ENCODE results near the gene L1TD1. TPM values are rescaled to one million over a fixed set of nuclear protein-coding genes. Genes with fewer than 3 reads are reported as not detected.

L1TD1 gene
- total RNA-seq, 3 donors from 2014 or later, result 0.16 to 0.66 (median 0.59) TPM

DNA sequence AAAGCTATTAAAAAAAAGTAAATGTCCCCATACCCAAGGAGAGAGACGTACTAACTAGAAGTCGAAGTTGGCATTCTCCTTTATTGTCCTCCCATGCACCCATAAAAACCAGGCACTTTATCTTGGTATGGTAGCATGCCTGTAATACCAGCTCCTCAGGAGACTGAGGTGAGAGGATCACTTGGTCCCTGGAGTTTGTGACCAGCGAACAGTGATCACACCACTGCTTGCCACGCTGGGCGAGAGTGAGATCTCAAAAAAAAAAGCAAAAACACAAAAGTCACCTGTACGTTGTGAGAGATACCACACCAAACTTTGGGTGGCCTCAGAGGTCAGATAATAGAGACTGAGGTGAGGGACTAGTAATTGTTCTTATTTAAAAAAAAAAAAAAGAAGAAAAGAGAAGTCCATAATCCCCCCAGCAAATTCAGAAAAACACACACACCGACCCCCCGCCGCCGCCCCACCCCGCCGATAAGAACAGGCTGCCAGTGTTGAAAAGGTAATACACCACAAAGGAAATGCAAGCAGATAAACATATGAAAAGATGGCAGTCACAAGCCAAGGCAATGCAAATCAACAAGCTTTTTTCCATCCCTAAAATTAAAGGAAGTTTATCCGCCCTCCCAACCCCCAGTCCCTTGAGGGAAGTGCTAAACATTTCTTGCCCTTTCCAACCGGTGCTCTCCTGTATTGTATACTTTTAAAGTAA is 3.6 kb downstream of the L1TD1 start:
- Histone ChIP-seq H3K36me3 (no peaks in the 10 kb centered on the region), H3K4me3 (no peak overlapping the region), H3K4me1 (no peaks in the 10 kb centered on the region), H3K27ac (no peak overlapping the region), H3K27me3 (peaks cover 3 to 13% of the 10 kb centered on the region in 2 donors), H3K9me3 (no peaks in the 10 kb centered on the region)
- intact Hi-C loops (cut with DNase I; ENCODE audit: low total_unique reads), result no loop called here
- TF ChIP-seq POLR2AphosphoS5 (IDR thresholded peaks at IDR 0.05), result no peak
- TF ChIP-seq, protein P1, sequence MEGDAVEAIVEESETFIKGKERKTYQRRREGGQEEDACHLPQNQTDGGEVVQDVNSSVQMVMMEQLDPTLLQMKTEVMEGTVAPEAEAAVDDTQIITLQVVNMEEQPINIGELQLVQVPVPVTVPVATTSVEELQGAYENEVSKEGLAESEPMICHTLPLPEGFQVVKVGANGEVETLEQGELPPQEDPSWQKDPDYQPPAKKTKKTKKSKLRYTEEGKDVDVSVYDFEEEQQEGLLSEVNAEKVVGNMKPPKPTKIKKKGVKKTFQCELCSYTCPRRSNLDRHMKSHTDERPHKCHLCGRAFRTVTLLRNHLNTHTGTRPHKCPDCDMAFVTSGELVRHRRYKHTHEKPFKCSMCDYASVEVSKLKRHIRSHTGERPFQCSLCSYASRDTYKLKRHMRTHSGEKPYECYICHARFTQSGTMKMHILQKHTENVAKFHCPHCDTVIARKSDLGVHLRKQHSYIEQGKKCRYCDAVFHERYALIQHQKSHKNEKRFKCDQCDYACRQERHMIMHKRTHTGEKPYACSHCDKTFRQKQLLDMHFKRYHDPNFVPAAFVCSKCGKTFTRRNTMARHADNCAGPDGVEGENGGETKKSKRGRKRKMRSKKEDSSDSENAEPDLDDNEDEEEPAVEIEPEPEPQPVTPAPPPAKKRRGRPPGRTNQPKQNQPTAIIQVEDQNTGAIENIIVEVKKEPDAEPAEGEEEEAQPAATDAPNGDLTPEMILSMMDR (IDR thresholded peaks at IDR 0.05), result no peak
- no peak for TF ChIP-seq POLR2A (IDR thresholded peaks at IDR 0.05)
- no peak for DNase-seq (ENCODE audit: low spot score in 2 of 2)

DNA sequence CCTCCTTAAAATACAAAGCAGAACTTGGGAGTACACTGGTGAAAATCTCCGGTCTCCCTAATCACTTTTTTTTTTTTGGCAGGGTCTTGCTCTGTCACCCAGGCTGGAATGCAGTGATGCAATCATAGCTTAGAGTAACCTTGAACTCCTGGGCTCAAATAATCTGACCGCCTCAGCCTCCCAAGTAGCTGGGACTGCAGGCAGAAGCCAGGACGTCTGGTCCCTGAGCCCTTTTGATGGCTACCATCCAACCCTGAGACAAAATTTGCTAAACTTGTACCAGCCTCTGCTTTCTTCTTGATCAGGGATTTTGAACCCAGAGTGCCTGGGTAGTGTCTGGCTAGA is 4.1 kb downstream of the L1TD1 start:
- DNase-seq (ENCODE audit: low spot score in 2 of 2), result no peak
- Histone ChIP-seq H3K9me3 (no peaks in the 10 kb centered on the region), H3K4me1 (no peaks in the 10 kb centered on the region), H3K4me3 (no peak overlapping the region), H3K27me3 (peaks cover 3 to 13% of the 10 kb centered on the region in 2 donors), H3K36me3 (no peaks in the 10 kb centered on the region), H3K27ac (no peak overlapping the region)
- TF ChIP-seq POLR2AphosphoS5 (IDR thresholded peaks at IDR 0.05), result no peak
- TF ChIP-seq POLR2A (IDR thresholded peaks at IDR 0.05), result no peak
- TF ChIP-seq, protein P1 (IDR thresholded peaks at IDR 0.05), result no peak
- intact Hi-C loops (cut with DNase I; ENCODE audit: low total_unique reads), result no loop called here

DNA sequence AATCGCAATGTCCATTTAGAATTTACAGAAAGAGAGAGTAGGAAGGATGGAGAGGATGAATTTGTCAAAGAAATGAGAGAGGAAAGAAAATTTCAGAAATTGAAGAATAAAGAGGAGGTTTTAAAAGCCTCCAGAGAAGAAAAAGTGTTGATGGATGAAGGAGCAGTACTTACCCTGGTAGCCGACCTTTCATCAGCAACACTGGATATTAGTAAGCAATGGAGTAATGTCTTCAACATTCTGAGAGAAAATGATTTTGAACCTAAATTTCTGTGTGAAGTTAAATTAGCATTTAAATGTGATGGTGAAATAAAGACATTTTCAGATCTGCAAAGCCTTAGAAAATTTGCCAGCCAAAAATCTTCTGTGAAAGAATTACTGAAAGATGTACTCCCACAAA is 12.5 kb downstream of the L1TD1 start:
- H3K4me1 ChIP-seq, result no peaks in the 10 kb centered on the region
- H3K27ac ChIP-seq, result no peak overlapping the region
- intact Hi-C loops (cut with DNase I; ENCODE audit: low total_unique reads), result no loop called here

GRCh38 chr1:62208087-62208486 is 13.4 kb downstream of the L1TD1 start:
- H3K4me1 ChIP-seq, result no peaks in the 10 kb centered on the region
- H3K27me3 ChIP-seq, result no peaks in the 10 kb centered on the region
- peaks cover 6 to 17% of the 10 kb centered on the region in 2 donors for H3K9me3 ChIP-seq
- no peaks in the 10 kb centered on the region for H3K36me3 ChIP-seq
- no peak overlapping the region for H3K4me3 ChIP-seq
- TF ChIP-seq POLR2AphosphoS5 (IDR thresholded peaks at IDR 0.05), result no peak
- TF ChIP-seq POLR2A (IDR thresholded peaks at IDR 0.05), result no peak
- TF ChIP-seq, protein P1 (IDR thresholded peaks at IDR 0.05), result no peak
- no peak for DNase-seq (ENCODE audit: low spot score in 2 of 2)
- intact Hi-C loops (cut with DNase I; ENCODE audit: low total_unique reads), result no loop called here
- no peak overlapping the region for H3K27ac ChIP-seq

More for the DNA sequence above, 12.5 kb downstream of the L1TD1 start:
- no peak for DNase-seq (ENCODE audit: low spot score in 2 of 2)
- H3K27me3 ChIP-seq, result no peaks in the 10 kb centered on the region
- no peak overlapping the region for H3K4me3 ChIP-seq
- no peak for TF ChIP-seq POLR2A (IDR thresholded peaks at IDR 0.05)
- TF ChIP-seq, protein P1 (IDR thresholded peaks at IDR 0.05), result no peak
- no peak for TF ChIP-seq POLR2AphosphoS5 (IDR thresholded peaks at IDR 0.05)
- H3K9me3 ChIP-seq, result peaks cover 6 to 17% of the 10 kb centered on the region in 2 donors
- no peaks in the 10 kb centered on the region for H3K36me3 ChIP-seq

GRCh38 chr1:62208970-62209369 is 14.3 kb downstream of the L1TD1 start:
- Histone ChIP-seq H3K4me3 (no peak overlapping the region), H3K9me3 (peaks cover 6 to 17% of the 10 kb centered on the region in 2 donors), H3K27me3 (no peaks in the 10 kb centered on the region), H3K4me1 (no peaks in the 10 kb centered on the region), H3K27ac (no peak overlapping the region), H3K36me3 (no peaks in the 10 kb centered on the region)
- no peak for DNase-seq (ENCODE audit: low spot score in 2 of 2)
- TF ChIP-seq POLR2A (IDR thresholded peaks at IDR 0.05) (no peak), POLR2AphosphoS5 (IDR thresholded peaks at IDR 0.05) (no peak)
- TF ChIP-seq, protein P1 (IDR thresholded peaks at IDR 0.05), result no peak
- intact Hi-C loops (cut with DNase I; ENCODE audit: low total_unique reads), result no loop called here

All from breast epithelium (tissue), 4 donors.